ENCODE data around the gene HM13.
"Not testable (repeated sequence)": the region's sequence is repeated elsewhere in the genome, so short reads cannot be mapped to it uniquely, and the experiment has no call there.

Gene HM13

GRCh38 chr20:31568773-31569162, 54.5 kb downstream of the HM13 start:
- DNase-seq: no peak

- peak; percentile 51 for DNase-seq
These were observed 55.1 kb downstream of the HM13 start for GRCh38 chr20:31569163-31570020.

- no peak for DNase-seq
These were observed 55.8 kb downstream of the HM13 start for GRCh38 chr20:31570021-31570463.

GRCh38 chr20:31570735-31571617, 56.7 kb downstream of the HM13 start:
- no peak for DNase-seq

- DNase-seq: peak; percentile 41
These were observed 57.9 kb downstream of the HM13 start for GRCh38 chr20:31572042-31572700.

GRCh38 chr20:31572701-31573554, 58.7 kb downstream of the HM13 start:
- DNase-seq: peak; percentile 96

- DNase-seq: peak; percentile 49
These were observed 59.5 kb downstream of the HM13 start for GRCh38 chr20:31573555-31574321.

- DNase-seq: not testable (repeated sequence)
These were observed 60.7 kb downstream of the HM13 start for GRCh38 chr20:31574986-31575385.

- DNase-seq: no peak
These were observed 62.5 kb downstream of the HM13 start for GRCh38 chr20:31576751-31577150.

DNA sequence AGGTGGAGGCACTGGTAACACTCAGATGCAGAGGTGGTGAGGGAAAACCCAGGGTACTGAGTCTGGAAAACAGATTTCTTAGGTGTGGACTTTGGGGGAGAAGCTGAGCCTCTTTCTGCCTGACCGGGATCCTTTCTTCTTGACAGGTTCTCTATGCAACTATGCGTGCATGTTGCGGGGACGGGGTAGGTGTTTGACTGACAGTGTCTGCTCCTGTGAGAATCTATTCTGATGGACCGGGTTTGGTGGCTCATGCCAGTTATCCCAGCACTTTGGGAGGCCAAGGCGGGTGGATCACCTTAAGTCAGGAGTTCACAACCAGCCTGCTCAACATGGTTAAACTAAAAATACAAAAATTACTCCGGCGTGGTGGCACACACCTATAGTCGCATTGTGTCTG, 63.0 kb downstream of the HM13 start:
- DNase-seq: no peak

- DNase-seq: no peak
These were observed 64.4 kb downstream of the HM13 start for GRCh38 chr20:31578448-31579138.

DNA sequence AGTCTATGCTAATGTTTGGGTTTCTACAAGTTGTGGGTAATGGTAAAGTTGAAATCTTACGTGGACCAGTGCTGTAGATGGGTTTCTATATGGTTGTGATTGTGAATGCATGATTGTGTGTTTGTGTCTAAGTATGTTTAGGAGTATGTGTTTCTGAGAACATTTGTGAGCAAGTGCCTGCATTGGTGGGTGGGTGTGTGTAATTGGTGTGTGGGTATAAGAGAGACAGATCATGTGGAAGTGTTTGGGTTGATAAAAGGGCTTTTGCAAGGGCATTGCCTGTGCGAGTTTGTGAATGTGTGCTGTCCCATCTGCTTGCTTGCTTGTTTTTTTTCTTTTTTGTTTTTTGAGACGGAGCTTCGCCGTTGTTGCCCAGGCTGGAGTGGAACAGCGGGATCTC, 65.0 kb downstream of the HM13 start:
- no peak for DNase-seq

DNA sequence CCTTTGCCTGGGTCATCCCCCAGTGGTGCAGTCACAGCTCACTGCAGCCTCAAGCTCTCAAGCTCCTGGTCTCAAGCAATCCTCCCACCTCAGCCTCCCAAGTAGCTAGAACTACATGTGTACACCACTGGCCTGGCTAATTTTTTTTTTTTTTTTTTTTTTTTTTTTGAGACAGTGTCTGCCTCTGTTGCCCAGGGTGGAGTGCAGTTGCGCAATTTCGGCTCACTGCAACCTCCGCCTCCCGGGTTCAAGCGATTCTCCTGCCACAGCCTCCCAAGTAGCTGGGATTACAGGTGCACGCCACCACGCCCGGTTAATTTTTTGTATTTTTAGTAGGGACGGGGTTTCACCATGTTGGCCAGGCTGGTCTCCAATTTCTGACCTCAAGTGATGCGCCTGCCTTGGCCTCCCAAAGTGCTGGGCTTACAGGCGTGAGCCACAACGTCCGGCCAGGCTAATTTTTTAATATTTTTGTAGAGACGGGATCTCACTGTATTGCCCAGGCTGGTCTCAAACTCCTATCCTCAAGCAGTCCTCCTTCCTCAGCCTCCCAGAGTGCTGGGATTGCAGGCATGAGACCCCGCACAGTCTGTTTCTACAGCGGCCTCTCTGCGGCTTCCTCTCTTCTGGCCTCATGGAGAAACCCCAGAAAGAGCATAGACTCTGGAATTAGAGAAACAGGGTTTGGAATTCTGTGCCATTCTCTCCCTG, 65.9 kb downstream of the HM13 start:
- DNase-seq: not testable (repeated sequence)

GRCh38 chr20:31580706-31581105, 66.5 kb downstream of the HM13 start:
- no peak for DNase-seq

DNA sequence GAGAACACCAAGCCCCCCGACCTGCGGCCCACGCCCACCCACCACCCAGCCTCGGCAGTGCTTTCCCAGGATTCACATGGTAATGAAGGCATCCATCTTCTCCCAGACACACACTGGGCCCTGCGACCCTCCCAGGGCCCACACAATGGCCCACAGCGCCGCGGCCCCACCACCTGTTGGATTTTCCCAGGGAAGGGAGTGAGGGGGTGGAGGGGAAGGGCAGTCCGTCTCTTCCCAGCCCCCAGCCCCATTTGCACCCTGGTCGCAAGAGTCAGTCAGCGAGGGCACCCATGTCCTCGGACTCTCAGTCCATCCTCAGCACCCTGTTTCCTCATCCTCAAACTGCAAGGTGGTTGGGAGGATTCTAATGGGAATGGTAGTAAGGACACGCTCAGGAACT, 67.1 kb downstream of the HM13 start:
- no peak for DNase-seq

- DNase-seq: peak; percentile 62
These were observed 73.5 kb downstream of the HM13 start for GRCh38 chr20:31587545-31588389.

GRCh38 chr20:31590717-31591225, 76.5 kb downstream of the HM13 start:
- no peak for DNase-seq

DNA sequence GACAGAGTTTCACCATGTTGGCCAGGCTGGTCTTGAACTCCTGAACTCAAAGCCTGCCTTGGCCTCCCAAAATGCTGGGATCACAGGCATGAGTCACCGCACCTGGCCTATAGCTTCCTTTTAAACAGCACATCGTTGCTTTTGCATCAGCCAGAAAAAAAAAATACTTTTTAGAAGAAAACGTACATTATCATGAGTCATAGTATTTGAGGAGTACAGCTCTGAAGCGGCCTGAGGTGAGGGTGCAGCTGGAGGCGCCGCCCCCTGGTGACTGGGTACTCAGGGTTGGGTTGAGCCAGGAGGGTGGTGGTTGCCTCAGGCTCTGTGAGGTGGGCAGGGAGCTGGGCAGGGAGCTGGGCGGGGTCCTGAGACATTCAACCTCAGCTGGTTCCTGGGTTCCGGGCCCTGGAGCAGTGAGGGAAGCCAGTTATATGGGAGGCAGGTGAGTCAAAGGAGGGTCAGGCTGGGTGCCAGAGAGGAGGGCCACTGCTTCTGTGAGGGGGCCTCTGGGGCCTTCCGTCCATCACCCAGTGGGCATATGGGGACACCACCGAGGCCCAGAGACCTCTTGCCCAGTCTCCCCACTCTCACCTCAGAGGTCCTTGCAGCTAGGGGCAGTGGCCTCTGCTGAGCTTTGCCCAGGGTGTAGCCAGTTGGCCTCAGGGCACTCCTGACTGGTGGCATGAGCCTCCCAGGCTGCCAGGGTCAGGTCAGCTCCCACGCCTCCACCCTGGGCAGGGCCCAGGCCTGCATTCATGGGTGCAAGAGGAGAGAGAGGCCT, 79.2 kb downstream of the HM13 start:
- peak; percentile 28 for DNase-seq

Data from RPMI8226 (cell line).